ENCODE data around the gene C10orf90.

- TF ChIP-seq ZBTB33 (IDR thresholded peaks at IDR 0.05): no peak
- TF ChIP-seq, protein P1, sequence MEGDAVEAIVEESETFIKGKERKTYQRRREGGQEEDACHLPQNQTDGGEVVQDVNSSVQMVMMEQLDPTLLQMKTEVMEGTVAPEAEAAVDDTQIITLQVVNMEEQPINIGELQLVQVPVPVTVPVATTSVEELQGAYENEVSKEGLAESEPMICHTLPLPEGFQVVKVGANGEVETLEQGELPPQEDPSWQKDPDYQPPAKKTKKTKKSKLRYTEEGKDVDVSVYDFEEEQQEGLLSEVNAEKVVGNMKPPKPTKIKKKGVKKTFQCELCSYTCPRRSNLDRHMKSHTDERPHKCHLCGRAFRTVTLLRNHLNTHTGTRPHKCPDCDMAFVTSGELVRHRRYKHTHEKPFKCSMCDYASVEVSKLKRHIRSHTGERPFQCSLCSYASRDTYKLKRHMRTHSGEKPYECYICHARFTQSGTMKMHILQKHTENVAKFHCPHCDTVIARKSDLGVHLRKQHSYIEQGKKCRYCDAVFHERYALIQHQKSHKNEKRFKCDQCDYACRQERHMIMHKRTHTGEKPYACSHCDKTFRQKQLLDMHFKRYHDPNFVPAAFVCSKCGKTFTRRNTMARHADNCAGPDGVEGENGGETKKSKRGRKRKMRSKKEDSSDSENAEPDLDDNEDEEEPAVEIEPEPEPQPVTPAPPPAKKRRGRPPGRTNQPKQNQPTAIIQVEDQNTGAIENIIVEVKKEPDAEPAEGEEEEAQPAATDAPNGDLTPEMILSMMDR (IDR thresholded peaks at IDR 0.05; ENCODE audit: low read depth, low read length, missing input control): no peak
- TF ChIP-seq TAF1 (conservative IDR thresholded peaks at IDR 0.05): no peak
- TF ChIP-seq, protein P2, sequence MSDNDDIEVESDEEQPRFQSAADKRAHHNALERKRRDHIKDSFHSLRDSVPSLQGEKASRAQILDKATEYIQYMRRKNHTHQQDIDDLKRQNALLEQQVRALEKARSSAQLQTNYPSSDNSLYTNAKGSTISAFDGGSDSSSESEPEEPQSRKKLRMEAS (IDR thresholded peaks at IDR 0.05): no peak
These were observed 8.5 kb downstream of the C10orf90 start for GRCh38 chr10:126661841-126662515.

Data from liver (tissue), 3 donors.